Mesenteric fat pad (tissue), 1 donor: ENCODE measurements around the gene ITGB2. TPM values are rescaled to one million over a fixed set of nuclear protein-coding genes. Genes with fewer than 3 reads are reported as not detected.
"Not testable (repeated sequence)": the region's sequence is repeated elsewhere in the genome, so short reads cannot be mapped to it uniquely, and the experiment has no call there.

Source experiments
- DNase-seq: peaks from one replicate; pipeline ENCODE4 v3.0.0-alpha.2; 2020; ENCODE audit warnings: low spot score
- total RNA-seq: library from RNA; stranded (reverse); fragmentation: NEBNext Ultra II Directional; extraction: Animal tissue kit (Norgen Biotek cat#: 25700); gene quantifications from one replicate; pipeline ENCODE4 v1.2.1, GENCODE V29; 2021
- donor health status: DM: yes; HTN: yes; CAD: no.

ITGB2 gene
- total RNA-seq, 1 donor from 2014 or later, result 131 TPM

DNA sequence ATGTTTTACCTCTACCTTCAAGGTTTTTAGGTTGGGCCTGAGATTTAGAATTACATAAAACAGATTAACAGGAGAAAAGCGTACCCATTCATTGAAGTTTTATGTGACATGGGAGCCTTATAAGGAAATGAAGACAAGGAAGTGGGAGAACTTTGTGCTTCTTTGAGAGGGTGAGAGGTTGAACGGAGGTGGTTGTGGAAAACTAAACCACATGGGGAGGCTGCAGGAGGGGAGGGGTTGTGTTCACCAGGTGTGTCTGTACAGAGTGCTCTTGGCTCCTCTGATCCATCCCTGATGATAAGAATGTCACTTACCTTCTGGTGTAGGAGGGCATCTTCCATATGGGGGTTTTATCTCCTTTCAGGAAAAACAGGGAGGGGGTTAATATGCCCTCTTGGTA is 21.9 kb upstream of the ITGB2 start:
- no peak for DNase-seq

DNA sequence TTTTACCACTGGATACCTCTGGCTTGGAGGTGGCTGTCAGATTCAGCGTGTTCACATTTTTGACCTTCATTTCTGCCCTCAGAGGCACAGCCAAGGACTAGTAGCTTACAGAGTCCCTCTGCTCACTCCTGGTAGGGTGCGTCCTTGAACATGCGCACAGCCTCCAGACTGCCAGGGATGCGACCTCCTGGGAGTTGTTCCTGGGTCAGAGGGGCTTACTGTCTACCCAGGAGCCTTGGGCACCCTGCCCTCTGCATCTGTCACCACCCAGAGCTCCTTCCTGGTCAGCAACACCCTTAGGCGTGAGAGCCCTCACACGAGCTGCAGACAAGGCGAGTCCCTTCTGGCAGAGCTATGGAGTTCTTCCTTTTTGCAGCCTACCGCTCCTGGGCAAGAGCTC is 20.9 kb upstream of the ITGB2 start:
- DNase-seq, result no peak

- DNase-seq, result no peak
Measured at GRCh38 chr21:44940116-44940631, 19.5 kb upstream of the ITGB2 start.

GRCh38 chr21:44939532-44940115 is 18.9 kb upstream of the ITGB2 start, which contains the start of gene SLX9:
TSS of gene SLX9 (plus strand) at chr21:44940029. CDS start at chr21:44940058, 29 bp downstream.
- no peak for DNase-seq

- no peak for DNase-seq
Measured at GRCh38 chr21:44938772-44939531, 18.3 kb upstream of the ITGB2 start.

DNA sequence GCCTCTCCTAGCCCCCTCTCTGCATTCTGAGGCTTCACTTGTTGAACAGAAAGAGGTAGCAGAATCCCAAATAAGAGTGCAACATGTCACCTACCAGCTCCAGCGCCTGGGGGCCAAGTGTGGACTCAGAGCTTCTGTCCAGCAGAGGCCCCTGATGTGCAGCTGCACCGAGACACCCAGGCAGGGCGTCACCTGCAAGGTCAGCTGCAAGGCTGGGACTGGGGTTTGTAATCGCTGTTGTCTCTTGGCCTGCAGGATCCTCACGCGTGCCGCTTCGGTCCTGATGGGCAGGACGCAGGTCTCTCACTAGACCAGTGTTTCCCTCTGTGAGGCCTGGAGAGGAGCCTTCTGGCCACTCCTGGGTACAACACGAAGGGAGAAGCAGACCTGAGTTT is 14.8 kb upstream of the ITGB2 start:
- no peak for DNase-seq

- DNase-seq, result no peak
Measured at GRCh38 chr21:44934797-44935532, 14.3 kb upstream of the ITGB2 start.

DNA sequence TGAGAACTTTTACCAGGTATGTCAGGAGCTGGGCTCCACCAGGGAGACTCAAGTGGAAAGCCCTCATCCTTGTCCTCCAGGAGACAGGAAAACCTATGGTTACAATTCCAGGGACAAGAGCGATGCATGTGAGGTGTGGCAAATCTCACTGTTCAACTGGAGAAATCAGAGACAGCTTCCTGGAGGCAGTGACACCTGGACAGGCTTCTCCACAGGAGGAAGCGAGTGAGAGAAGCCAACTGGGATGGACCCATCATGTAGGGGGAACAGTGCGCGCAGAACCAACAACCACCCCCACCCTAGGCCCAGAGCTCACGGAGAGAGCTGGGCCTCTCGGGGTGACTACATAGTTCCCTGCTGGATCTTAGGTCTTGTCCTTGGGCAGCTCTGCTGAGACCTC is 13.6 kb upstream of the ITGB2 start:
- DNase-seq, result no peak

DNA sequence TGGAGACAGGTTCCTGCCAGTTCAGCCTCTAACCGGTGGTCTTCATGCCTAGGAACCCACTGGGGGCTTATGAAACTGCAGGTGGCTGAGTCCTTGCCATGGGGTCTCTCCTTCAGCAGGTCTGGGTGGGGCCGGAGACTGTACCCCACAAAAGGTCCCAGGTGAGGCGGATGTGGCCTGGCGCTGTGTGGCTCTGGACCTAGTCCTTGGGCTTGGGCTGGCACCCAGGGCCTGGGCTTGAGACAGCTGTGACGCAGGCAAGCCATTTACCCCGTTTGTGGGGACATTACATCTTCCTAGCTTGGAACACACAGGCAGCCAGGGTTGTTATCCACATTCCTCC is 13.2 kb upstream of the ITGB2 start:
- no peak for DNase-seq

DNA sequence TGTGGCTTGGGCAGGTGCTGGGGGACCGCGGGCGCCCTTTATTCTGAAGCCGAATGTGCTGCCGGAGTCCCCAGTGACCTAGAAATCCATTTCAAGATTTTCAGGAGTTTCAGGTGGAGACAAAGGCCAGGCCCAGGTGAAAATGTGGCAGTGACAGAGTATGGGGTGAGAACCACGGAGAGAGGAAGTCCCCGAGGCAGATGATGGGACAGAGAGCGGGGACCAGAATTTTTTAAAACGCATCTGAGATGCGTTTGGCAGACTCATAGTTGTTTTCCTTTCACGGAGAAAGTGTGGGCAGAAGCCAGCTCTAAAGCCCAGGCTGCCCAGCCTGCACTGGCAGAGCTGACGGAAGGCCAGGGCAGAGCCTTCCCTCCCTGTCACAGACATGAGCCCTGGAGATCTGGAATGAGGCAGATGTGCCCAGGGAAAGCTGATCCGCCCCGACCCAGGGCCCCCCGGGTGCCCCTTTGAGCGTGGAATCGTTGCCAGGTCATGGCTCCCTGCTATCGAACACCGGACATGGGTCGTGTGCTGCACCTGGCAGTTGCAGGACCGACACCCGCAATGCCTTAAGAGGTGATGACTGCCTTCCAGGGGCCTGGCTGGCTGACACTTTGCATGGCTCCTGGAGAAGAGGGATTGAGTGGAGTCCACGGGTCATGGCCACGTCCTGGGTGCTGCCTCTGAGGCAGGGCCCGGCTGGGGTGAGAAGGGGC is 12.7 kb upstream of the ITGB2 start:
- DNase-seq, result no peak

GRCh38 chr21:44932408-44933181 is 11.9 kb upstream of the ITGB2 start:
- no peak for DNase-seq

DNA sequence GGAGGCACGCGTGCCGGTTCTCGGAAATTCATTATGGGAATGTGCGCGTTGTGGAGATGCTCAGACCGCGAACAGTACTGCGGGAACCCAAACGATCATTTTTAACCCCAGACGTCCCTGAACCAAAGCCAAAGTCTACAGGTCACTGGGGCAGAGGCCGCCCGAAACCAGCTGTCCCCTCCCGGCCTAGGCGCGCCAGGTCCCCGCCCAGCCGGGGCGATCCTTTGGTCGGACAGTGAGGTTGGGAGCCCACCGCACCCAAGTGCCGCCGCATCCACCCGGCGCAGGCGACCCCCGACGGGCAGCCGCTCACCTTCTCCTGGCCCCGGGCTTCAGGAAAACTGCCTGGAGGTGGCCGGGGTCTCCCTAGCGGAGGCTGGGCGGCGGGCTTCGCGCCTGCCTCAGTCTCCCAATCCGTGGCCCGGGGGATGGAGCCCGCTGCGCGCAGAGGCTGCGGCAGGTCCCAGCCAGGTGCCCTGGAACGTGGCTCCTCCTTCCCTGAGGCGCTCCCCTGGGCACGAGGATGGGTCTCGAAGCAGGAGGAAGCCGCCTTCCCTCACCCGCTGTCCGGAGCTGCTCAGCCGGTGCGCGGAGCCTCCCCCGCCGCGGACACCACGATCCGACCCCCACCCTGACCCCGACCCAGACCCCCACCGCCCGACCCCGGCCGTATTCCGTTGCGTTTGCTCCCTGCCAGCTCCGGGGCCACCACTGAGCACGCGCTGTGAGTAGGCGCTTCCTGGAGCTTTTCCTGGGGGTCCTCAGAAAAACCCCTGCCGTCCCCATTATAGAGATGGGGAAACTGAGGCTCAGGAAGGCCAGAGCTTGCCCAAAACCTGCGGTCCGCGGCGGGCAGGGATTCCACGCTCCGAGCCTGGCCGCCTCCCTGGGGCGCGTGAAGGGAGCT is 11.1 kb upstream of the ITGB2 start:
- no peak for DNase-seq

GRCh38 chr21:44931137-44931500 is 10.4 kb upstream of the ITGB2 start:
- no peak for DNase-seq

DNA sequence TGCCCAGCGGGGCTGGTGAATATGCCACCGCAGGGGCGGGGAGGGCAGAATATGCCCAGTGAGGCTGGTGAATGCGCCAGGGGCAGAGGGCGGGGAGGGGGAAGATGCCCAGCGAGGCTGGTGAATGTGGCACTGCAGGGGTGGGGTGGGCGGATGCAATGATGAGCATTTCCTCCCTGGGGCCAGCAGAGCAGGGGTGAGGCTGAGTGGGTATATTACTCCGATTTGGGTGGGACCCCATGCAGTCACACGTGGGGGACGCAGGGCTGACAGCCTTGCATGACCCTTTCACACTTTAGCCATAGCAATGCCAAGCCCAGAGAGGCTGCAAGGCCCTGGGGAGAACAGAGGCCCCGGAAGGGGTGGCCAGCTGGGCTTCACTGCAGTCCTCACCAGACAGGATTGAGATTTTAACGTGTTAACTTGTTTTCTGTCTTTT is 9.9 kb upstream of the ITGB2 start:
- no peak for DNase-seq

- no peak for DNase-seq
Measured at GRCh38 chr21:44929799-44930542, 9.3 kb upstream of the ITGB2 start.

DNA sequence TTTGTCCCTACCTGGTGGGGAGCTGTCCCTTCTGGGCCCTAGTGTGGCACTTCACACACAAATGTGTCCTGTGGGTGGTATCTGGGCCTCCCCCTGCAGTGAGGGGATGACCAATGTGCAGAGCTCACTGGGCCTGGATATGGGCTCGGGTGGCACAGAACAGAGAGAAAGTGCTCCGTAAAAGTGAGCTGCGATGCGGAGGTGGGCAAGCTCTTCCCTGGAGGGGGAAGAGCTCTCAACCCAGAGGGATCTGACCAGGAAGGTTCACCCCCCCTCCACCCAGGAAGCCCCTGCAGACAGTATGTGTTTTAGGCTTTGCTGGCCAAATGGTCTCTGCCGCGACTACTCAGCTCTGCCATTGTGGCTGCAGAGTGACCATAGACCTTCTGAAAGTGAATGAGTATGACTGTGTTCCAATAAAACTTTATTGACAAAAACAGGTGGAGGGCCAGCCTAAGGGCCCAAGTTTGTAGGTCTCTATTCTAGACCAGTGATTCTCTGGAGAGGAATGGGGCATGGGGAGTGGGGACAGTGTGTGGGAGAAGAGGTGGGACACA is 8.6 kb upstream of the ITGB2 start:
- DNase-seq, result no peak

DNA sequence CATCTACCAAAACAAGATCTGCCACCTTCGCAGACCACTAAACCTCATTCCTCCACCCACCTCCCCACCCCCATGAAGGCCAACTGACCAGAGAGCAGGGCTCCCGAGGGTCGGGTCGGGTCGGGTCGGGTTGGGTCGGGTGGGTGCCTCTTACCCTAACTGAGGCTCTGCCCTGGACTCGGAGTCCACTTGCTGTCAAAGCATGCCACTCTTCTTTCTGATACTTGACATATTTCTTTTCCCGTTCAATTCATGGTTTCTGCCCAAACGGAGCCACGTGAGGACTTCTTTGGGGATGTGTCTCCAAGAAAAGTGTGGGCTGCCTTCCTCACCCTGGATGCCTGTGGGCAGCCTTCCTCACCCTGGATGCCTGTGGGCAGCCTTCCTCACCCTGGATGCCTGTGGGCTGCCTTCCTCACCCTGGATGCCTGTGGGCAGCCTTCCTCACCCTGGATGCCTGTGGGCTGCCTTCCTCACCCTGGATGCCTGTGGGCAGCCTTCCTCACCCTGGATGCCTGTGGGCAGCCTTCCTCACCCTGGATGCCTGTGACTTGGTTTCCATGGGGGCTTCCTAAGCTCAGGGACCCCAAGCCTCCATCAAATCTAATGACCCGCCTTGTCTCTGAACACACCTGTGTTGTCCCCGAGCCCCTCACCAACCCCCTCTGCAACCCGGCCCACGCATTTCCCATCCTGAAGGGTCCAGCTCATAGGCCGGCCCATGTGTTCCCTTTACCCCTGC is 8.0 kb upstream of the ITGB2 start:
- not testable (repeated sequence) for DNase-seq
